ENCODE data around the gene ARFGEF2. TPM values are rescaled to one million over a fixed set of nuclear protein-coding genes. Genes with fewer than 3 reads are reported as not detected.
"Not testable (repeated sequence)": the region's sequence is repeated elsewhere in the genome, so short reads cannot be mapped to it uniquely, and the experiment has no call there.

ARFGEF2 gene
- total RNA-seq, 1 donor = 52.7 TPM

GRCh38 chr20:48880331-48880730 is 41.2 kb upstream of the ARFGEF2 start:
- no peak for DNase-seq (ENCODE audit: low read depth)
- no peak for TF ChIP-seq CTCF (IDR thresholded peaks at IDR 0.05; ENCODE audit: insufficient read depth, low read length)
- H3K4me3 ChIP-seq (ENCODE audit: low read depth, low read length) = no peak overlapping the region

- H3K4me3 ChIP-seq (ENCODE audit: low read depth, low read length) = no peak overlapping the region
- TF ChIP-seq CTCF (IDR thresholded peaks at IDR 0.05; ENCODE audit: insufficient read depth, low read length) = no peak
- DNase-seq (ENCODE audit: low read depth) = peak; percentile 35
Observed at GRCh38 chr20:48880981-48881657, 40.4 kb upstream of the ARFGEF2 start.

- no peak overlapping the region for H3K4me3 ChIP-seq (ENCODE audit: low read depth, low read length)
- DNase-seq (ENCODE audit: low read depth) = no peak
- no peak for TF ChIP-seq CTCF (IDR thresholded peaks at IDR 0.05; ENCODE audit: insufficient read depth, low read length)
Observed at GRCh38 chr20:48885237-48885636, 36.3 kb upstream of the ARFGEF2 start.

- no peak for DNase-seq (ENCODE audit: low read depth)
- TF ChIP-seq CTCF (IDR thresholded peaks at IDR 0.05; ENCODE audit: insufficient read depth, low read length) = no peak
- no peak overlapping the region for H3K4me3 ChIP-seq (ENCODE audit: low read depth, low read length)
Observed at GRCh38 chr20:48886194-48886593, 35.3 kb upstream of the ARFGEF2 start.

GRCh38 chr20:48886811-48887210 is 34.7 kb upstream of the ARFGEF2 start:
- no peak for DNase-seq (ENCODE audit: low read depth)
- no peak for TF ChIP-seq CTCF (IDR thresholded peaks at IDR 0.05; ENCODE audit: insufficient read depth, low read length)

GRCh38 chr20:48888517-48888916 is 33.0 kb upstream of the ARFGEF2 start:
- H3K4me3 ChIP-seq (ENCODE audit: low read depth, low read length); DNase-seq (ENCODE audit: low read depth): not testable (repeated sequence)

More at GRCh38 chr20:48886811-48887210, 34.7 kb upstream of the ARFGEF2 start:
- H3K4me3 ChIP-seq (ENCODE audit: low read depth, low read length) = no peak overlapping the region

- TF ChIP-seq CTCF (IDR thresholded peaks at IDR 0.05; ENCODE audit: insufficient read depth, low read length) = no peak
- no peak for DNase-seq (ENCODE audit: low read depth)
Observed at GRCh38 chr20:48889140-48889790, 32.2 kb upstream of the ARFGEF2 start.

More at GRCh38 chr20:48889140-48889790, 32.2 kb upstream of the ARFGEF2 start:
- no peak overlapping the region for H3K4me3 ChIP-seq (ENCODE audit: low read depth, low read length)
